HL-60 (cell line): ENCODE data around the gene BAD.
A peak's percentile ranks its signal among the peaks of the same experiment; 100 is the strongest.

Experiments used
- CTCF ChIP-seq: IDR thresholded peaks from one replicate; pipeline ENCODE4 v1.5.1; 2011; ENCODE audit warnings: low read length, control low read depth, inconsistent platforms; ENCODE audit not compliant: insufficient read depth
- POLR2AphosphoS5 ChIP-seq: IDR thresholded peaks from 2 replicates; pipeline ENCODE4 v1.6.1; 2012; ENCODE audit warnings: low read depth

GRCh38 chr11:64230171-64230984 lies 54.1 kb downstream of the BAD start, which contains the start of gene DNAJC4:
- TF ChIP-seq POLR2AphosphoS5 (peak; percentile 50; the same call in 1 of the 2 replicates), CTCF (no peak)
